Stimulated activated naive CD4-positive, alpha-beta T cell treated with Interleukin-2 at 50 U/mL for 16 hours (primary cell): ENCODE results near the gene FLT1.

Experiments
- DNase-seq: peaks from one replicate; lab custom pipeline; 2025; lab: John Stamatoyannopoulos, UW

FLT1 gene

GRCh38 chr13:28459911-28460310 is 35.0 kb downstream of the FLT1 start:
- no peak for DNase-seq

- DNase-seq, result no peak
Measured at GRCh38 chr13:28458608-28459007, 36.3 kb downstream of the FLT1 start.

- no peak for DNase-seq
Measured at GRCh38 chr13:28458051-28458450, 36.9 kb downstream of the FLT1 start.

- DNase-seq, result no peak
Measured at GRCh38 chr13:28457521-28457920, 37.4 kb downstream of the FLT1 start.

GRCh38 chr13:28455580-28456194 is 39.2 kb downstream of the FLT1 start:
- no peak for DNase-seq

GRCh38 chr13:28452755-28453154 is 42.2 kb downstream of the FLT1 start:
- DNase-seq, result no peak

GRCh38 chr13:28451482-28452217 is 43.3 kb downstream of the FLT1 start:
- no peak for DNase-seq

GRCh38 chr13:28449826-28450773 is 44.8 kb downstream of the FLT1 start:
- DNase-seq, result no peak

GRCh38 chr13:28448651-28449358 is 46.1 kb downstream of the FLT1 start:
- no peak for DNase-seq

GRCh38 chr13:28447989-28448388 is 46.9 kb downstream of the FLT1 start:
- no peak for DNase-seq

GRCh38 chr13:28447206-28447605 is 47.7 kb downstream of the FLT1 start:
- no peak for DNase-seq

GRCh38 chr13:28442839-28443238 is 52.1 kb downstream of the FLT1 start:
- no peak for DNase-seq

GRCh38 chr13:28441529-28441928 is 53.4 kb downstream of the FLT1 start:
- no peak for DNase-seq

- DNase-seq, result no peak
Measured at GRCh38 chr13:28440774-28441504, 54.0 kb downstream of the FLT1 start.

- no peak for DNase-seq
Measured at GRCh38 chr13:28438598-28439334, 56.2 kb downstream of the FLT1 start.

GRCh38 chr13:28438067-28438466 is 56.9 kb downstream of the FLT1 start:
- no peak for DNase-seq

- DNase-seq, result no peak
Measured at GRCh38 chr13:28435917-28436316, 59.0 kb downstream of the FLT1 start.

GRCh38 chr13:28434926-28435325 is 60.0 kb downstream of the FLT1 start:
- no peak for DNase-seq

- no peak for DNase-seq
Measured at GRCh38 chr13:28432816-28433560, 61.9 kb downstream of the FLT1 start.
